Activated CD8-positive, alpha-beta memory T cell treated with anti-CD3 and anti-CD28 coated beads for 1 hour (primary cell): Measurements from ENCODE around the gene HECTD1.
"Not testable (repeated sequence)": the region's sequence is repeated elsewhere in the genome, so short reads cannot be mapped to it uniquely, and the experiment has no call there.

ENCODE experiments used
- DNase-seq, 2 donors: peaks; one replicate each; pipeline ENCODE4 v3.0.0-alpha.2; 2020; ENCODE audit warnings: low read depth in 1 of 2; ENCODE audit errors: extremely low read depth in 1 of 2

HECTD1 gene

GRCh38 chr14:31096255-31096654, 111.3 kb downstream of the HECTD1 start:
- no peak for DNase-seq

GRCh38 chr14:31095817-31096216, 111.8 kb downstream of the HECTD1 start:
- DNase-seq = not testable (repeated sequence)

- DNase-seq = not testable (repeated sequence)
These were observed 113.4 kb downstream of the HECTD1 start for GRCh38 chr14:31093884-31094839.

- DNase-seq = no peak
These were observed 115.4 kb downstream of the HECTD1 start for GRCh38 chr14:31092160-31092708.

GRCh38 chr14:31090883-31091764, 116.5 kb downstream of the HECTD1 start:
- DNase-seq = no peak

GRCh38 chr14:31086466-31086865, 121.1 kb downstream of the HECTD1 start:
- DNase-seq = not testable (repeated sequence)

GRCh38 chr14:31085027-31085426, 122.6 kb downstream of the HECTD1 start:
- no peak for DNase-seq

GRCh38 chr14:31084385-31084784, 123.2 kb downstream of the HECTD1 start:
- DNase-seq = no peak

GRCh38 chr14:31083781-31084180, 123.8 kb downstream of the HECTD1 start:
- DNase-seq = no peak

GRCh38 chr14:31080484-31080883, 127.1 kb downstream of the HECTD1 start:
- no peak for DNase-seq

GRCh38 chr14:31080056-31080455, 127.5 kb downstream of the HECTD1 start:
- no peak for DNase-seq

GRCh38 chr14:31078766-31079165, 128.8 kb downstream of the HECTD1 start:
- DNase-seq = no peak

- no peak for DNase-seq
These were observed 132.4 kb downstream of the HECTD1 start for GRCh38 chr14:31075144-31075543.

GRCh38 chr14:31071151-31071550, 136.4 kb downstream of the HECTD1 start:
- DNase-seq = no peak

- DNase-seq = no peak
These were observed 137.2 kb downstream of the HECTD1 start for GRCh38 chr14:31070431-31070830.

- DNase-seq = no peak
These were observed 138.2 kb downstream of the HECTD1 start for GRCh38 chr14:31069343-31069742.

- no peak for DNase-seq
These were observed 139.4 kb downstream of the HECTD1 start for GRCh38 chr14:31068235-31068634.

- DNase-seq = not testable (repeated sequence)
These were observed 144.7 kb downstream of the HECTD1 start for GRCh38 chr14:31062908-31063307.

- DNase-seq = no peak
These were observed 147.2 kb downstream of the HECTD1 start for GRCh38 chr14:31060253-31060875.

- no peak for DNase-seq
These were observed 148.3 kb downstream of the HECTD1 start for GRCh38 chr14:31059152-31059924.
